Measurements from ENCODE around the gene FBRSL1.

The FBRSL1 gene

GRCh38 chr12:132558861-132559623 is 69.1 kb downstream of the FBRSL1 start:
- DNase-seq (ENCODE audit: low spot score): no peak

GRCh38 chr12:132559652-132560363 is 69.9 kb downstream of the FBRSL1 start:
- peak; percentile 4 for DNase-seq (ENCODE audit: low spot score)

GRCh38 chr12:132560364-132560613 is 70.3 kb downstream of the FBRSL1 start:
- no peak for DNase-seq (ENCODE audit: low spot score)

DNA sequence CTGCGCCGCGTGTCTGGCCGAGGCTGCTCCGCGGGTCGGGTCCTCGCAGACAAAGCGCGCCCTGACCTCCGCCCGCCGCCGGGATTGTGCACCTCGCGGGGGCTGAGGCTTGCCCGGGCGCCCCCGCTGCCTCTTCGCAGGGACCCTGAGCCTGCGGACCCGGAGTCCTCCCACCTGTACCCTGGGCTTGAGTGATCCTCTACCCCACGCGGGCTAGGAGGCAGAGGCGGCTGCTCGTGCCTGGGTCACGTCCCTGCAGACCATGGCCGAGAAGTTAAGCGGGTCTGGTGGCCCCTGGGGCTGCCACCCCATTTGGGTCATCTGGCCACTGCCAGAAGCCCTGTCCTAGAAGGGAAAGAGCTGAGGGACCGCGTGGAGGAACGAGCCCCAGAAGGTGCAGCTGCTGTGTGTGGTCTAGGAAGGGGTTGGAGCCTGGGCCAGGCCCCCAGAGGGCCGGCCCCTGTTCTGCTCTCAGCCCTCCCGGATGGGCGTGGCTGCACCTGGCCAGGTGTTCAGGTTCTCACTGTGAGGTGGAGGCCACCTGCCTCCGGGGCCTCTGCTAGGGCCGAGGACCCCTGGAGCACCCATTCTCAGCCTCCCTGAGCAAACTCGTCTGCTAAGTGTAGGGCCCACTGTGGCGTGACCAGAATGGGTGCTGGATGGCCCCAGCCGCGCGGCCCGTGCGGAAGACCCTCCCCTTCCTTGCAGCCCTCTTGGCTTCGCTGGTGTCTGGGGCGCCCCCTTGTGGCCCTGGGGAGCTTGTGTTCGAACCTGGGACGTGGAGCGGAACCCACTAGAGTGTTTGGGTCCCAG is 70.9 kb downstream of the FBRSL1 start:
- DNase-seq (ENCODE audit: low spot score): peak; percentile 62

All from CD4-positive, alpha-beta T cell treated with Interleukin-2 at 100 ng/mL for 4 hours (primary cell).